ENCODE data around the gene ATP5F1E. TPM values are rescaled to one million over a fixed set of nuclear protein-coding genes. Genes with fewer than 3 reads are reported as not detected.

Gene ATP5F1E
- total and polyA plus RNA-seq, 9 of the 15 experiments (the other 6 are each of a cell fraction or from before 2014, with no cell fraction given): 60.3 to 162 (median 113) TPM

DNA sequence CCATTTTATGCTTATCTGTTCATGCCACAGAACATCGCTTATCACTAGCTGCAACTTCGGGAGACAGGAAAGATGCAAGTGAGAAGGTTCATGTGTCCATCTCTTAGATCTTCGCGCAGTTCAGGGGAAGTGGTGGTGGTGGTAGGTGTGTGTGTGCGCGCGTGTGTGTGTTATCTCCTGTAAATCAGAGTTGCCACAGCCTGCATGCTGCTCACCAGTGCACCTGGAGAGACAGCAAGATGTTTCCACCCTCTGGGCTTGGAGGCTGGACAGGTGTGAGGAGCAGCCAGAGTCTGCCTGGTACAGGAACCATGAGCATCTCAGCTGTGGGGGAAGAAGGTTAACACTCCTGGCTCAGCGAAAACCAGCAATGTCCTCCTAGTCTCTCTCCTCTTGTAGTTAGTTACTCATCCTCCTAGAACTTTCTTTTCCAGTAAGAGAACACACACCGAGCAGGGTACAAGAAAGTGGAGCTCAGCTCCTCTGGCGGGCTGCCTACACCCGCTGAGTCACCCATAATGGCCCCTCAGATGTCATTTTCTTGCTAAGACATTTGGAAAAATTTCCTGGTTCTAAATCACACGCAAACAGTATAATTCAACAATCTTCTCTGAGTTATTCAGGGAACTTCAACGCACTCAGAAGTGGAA is 18.1 kb downstream of the ATP5F1E start (continued):
- TF ChIP-seq MAFG (tag; conservative IDR thresholded peaks at IDR 0.05) (0 out of 2 replicates have a peak, but pooled peaks have one; percentile 9), TCF3 (CRISPR knock-in tag; IDR thresholded peaks at IDR 0.05) (0 out of 2 replicates have a peak, but pooled peaks have one; percentile 32)
- TF ChIP-seq, protein P1, sequence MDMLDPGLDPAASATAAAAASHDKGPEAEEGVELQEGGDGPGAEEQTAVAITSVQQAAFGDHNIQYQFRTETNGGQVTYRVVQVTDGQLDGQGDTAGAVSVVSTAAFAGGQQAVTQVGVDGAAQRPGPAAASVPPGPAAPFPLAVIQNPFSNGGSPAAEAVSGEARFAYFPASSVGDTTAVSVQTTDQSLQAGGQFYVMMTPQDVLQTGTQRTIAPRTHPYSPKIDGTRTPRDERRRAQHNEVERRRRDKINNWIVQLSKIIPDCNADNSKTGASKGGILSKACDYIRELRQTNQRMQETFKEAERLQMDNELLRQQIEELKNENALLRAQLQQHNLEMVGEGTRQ (CRISPR knock-in tag; IDR thresholded peaks at IDR 0.05): no peak

DNA sequence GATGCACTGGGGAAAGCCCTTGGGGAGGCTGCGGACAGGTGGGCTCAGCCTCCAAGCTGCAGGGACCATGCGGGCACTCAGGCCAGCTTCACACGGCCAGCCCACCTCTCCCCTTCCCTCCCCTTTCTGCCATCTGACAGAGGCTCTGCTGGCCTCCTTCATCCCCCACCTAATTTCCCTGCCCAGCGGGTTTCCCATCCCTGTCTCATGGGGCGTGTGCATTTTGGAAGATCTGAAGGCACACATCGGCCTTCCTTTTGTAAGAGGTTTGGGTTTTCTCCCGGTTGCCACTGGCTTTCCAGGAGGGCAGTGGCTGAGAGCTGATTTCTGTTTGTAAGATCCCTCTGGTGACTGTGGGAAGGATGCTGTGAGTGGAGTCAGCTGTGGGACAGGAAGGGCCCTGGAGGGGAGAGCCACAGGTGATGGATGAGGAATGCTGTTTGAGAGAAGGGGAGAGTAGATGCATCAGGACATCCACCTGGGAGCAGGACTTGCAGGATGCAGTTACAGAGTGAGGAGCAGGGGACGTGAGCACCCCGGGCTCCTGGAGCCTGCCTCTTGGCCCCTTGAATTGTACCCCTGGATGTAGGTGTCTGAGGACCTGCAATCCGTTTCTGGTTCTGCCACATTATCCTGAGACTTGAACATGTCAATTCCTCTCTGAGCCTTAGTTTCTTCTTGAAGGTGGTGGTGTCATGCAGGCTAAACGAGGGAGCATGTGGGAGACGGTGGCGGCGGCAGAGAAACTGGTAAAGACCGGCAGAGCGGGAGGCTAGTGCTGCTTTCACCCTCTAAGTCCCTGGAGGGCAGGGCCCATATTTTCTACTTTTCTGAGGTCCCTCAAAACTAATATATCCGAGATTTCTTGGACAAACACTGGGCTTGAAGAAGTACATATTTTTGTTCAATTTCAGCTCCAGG is 18.8 kb downstream of the ATP5F1E start:
- in situ Hi-C loops (cut with MboI): no loop called here
- Histone ChIP-seq H3K27me3 (ENCODE audit: control insufficient read depth in 2 of 2, insufficient read depth in 2 of 2, low read length in 2 of 2) (no peaks in the 10 kb centered on the region), H2AFZ (ENCODE audit: low read depth, low read length) (peak overlapping the region; percentile 54; the same call in 1 of the 2 replicates), H3K27ac (ENCODE audit: extremely low read depth, low read depth, low read length) (0 out of 3 replicates have a peak overlapping the region, but pooled peaks have one; percentile 9), H3K4me3 (no peak overlapping the region), H3K9me3 (replicated peaks; ENCODE audit: control insufficient read depth, insufficient read depth, low read depth, low read length) (no peaks in the 10 kb centered on the region), H3K9me1 (ENCODE audit: control insufficient read depth, insufficient read depth, low read length) (no peaks in the 10 kb centered on the region), H3K4me1 (replicated peaks in 1 of 2; ENCODE audit: control insufficient read depth in 2 of 2, insufficient read depth in 2 of 2, low read length in 2 of 2) (peaks cover 78 to 88% of the 10 kb centered on the region in 2 experiments), H3K9ac (ENCODE audit: insufficient read depth in 1 of 2, low read depth in 2 of 2, low read length in 2 of 2) (peak overlapping the region in 1 of 2 experiments; percentile 54; a peak in 1 of 4 replicates), H4K20me1 (replicated peaks; ENCODE audit: control insufficient read depth, insufficient read depth, low read length) (no peaks in the 10 kb centered on the region), H3K4me2 (ENCODE audit: insufficient read depth, low read length) (peak overlapping the region; percentile 44; the same call in 1 of the 2 replicates), H3K79me2 (ENCODE audit: control insufficient read depth, insufficient read depth, low read length) (no peaks in the 10 kb centered on the region), H3K36me3 (ENCODE audit: control insufficient read depth, insufficient read depth, low read length) (peaks cover 3% of the 10 kb centered on the region; the same call in 1 of the 3 replicates)
- TF ChIP-seq KAT8 (IDR thresholded peaks at IDR 0.05; ENCODE audit: low read depth): no peak
- 0 out of 2 replicates have a peak, but pooled peaks have one; percentile 18 for TF ChIP-seq MEF2D (tag; conservative IDR thresholded peaks at IDR 0.05; ENCODE audit: low read depth)
- TF ChIP-seq GATAD2B (IDR thresholded peaks at IDR 0.05; ENCODE audit: borderline replicate concordance): no peak
- no peak for TF ChIP-seq MEF2A (IDR thresholded peaks at IDR 0.05; ENCODE audit: control insufficient read depth, low read depth, low read length)
- FAIRE-seq (no peak), ATAC-seq (no peak), DNase-seq (ENCODE audit: extremely low read depth in 1 of 4, low spot score in 3 of 4) (no peak)
- POLR2A ChIA-PET: interaction anchor here (1.4 kb wide), 1 partner anchor 19 kb away, joined by 3 read pairs; the partner anchor contains the start of gene ATP5F1E
- BruUV-seq (replicated peaks): no TSS peak
- 71% methylated on average over 17 of the region's 17 CpGs for WGBS (ENCODE audit: insufficient coverage, low coverage, missing lambda C conversion rate)
- intact Hi-C loops (cut with micrococcal nuclease): no loop called here
- CTCF ChIA-PET (ENCODE audit: low intra/inter-chr PET ratio): no interaction called here
